Stimulated activated CD8-positive, alpha-beta memory T cell treated with anti-CD3 and anti-CD28 coated beads, Interleukin-15, amount 100 ng/mL, for 48 hours (primary cell): Measurements from ENCODE around the gene ZBTB8OS.
"Not testable (repeated sequence)": the region's sequence is repeated elsewhere in the genome, so short reads cannot be mapped to it uniquely, and the experiment has no call there.

Source experiments
- DNase-seq, 2 donors: peaks; one replicate each; pipeline ENCODE4 v3.0.0-alpha.2; 2020; ENCODE audit warnings: low read depth in 2 of 2

ZBTB8OS gene

DNA sequence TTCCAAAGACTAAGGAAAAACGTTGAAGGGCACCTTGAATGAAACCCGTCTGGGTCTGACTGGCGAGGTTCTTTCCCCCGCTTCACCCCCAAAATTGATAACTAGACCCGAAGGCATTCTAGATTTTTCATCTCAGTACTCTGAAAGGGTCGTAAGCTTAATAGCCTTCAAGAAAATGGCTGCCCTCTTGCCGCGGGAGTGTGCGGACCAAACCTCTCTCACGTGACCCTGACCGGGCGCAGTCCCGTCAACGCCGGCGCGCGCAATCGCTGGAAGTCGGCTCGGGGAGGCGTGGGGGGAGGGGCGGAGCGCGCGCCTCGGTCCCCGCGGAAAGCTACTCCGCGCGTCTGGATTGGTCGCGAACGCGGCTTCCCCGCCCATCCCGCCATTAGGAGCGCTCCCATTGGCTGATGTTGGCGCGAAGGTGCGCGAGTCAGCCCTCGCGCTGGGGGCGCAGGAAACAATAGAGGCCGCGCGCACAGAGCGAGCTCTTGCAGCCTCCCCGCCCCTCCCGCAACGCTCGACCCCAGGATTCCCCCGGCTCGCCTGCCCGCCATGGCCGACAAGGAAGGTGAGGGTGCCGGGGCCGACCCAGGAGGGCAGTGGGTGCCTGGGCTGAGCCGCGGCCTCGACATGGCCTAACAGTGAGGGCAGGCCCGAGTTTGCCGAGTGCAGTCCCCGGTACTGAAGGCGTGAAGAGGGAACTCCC, 556 bp upstream of the ZBTB8OS start, which contains the start of gene RBBP4:
Gene RBBP4, plus strand, starts transcription at position 457 of the 709 bp plus-strand sequence. Its CDS starts 99 bp downstream, at position 556.
- peak; percentile 98 to 99 for DNase-seq

DNA sequence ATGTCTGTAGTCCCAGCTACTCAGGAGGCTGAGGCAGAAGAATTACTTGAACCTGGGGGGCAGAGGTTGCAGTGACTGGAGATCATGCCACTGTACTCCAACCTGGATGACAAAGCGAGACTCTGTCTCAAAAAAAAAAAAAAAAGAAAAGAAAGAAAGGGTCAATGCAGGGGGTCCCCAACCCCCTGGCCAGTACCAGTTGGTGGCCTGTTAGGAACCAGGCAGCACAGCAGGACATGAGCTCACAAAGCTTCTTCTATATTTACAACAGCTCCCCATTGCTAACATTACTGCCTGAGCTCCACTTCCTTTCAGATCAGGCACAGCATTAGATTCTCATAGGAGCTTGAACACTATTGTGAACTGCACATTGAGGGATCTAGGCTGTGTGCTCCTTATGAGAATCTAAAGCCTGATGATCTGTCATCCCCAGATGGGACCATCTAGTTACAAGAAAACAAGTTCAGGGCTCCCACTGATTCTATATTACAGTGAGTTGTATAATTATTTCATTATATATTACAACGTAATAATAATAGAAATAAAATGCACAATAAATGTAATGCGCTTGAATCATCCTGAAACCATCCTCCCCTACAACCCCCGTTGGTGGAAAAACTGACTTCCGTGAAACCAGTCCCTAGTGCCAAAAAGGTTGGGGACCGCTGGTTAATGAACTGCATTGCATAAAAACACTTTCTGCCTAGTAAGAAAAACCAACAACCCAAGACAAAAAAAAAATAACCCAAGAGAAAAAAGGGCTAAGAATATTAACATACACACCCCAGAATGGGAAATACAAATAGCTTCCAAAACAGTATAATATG, 2.8 kb downstream of the ZBTB8OS start:
- peak in 1 of 2 donors; percentile 7 for DNase-seq

DNA sequence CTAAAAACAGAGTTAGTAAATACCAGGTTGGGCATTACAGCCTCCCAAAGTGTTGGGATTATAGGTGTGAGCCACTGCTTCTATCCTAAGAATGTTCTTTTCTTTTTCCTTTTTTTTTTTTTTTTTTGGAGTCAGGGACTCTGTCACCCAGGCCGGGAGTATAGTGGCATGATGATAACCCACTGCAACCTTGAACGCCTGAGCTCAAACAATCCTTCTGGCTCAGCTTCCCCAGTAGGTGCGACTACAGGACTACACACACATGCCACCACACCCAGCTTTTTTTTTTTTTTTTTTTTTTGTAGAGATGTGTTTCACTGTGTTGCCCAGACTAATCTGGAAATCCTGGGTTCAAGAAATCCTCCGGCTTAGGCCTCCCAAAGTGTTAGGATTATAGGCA, 5.9 kb downstream of the ZBTB8OS start:
- DNase-seq = no peak

DNA sequence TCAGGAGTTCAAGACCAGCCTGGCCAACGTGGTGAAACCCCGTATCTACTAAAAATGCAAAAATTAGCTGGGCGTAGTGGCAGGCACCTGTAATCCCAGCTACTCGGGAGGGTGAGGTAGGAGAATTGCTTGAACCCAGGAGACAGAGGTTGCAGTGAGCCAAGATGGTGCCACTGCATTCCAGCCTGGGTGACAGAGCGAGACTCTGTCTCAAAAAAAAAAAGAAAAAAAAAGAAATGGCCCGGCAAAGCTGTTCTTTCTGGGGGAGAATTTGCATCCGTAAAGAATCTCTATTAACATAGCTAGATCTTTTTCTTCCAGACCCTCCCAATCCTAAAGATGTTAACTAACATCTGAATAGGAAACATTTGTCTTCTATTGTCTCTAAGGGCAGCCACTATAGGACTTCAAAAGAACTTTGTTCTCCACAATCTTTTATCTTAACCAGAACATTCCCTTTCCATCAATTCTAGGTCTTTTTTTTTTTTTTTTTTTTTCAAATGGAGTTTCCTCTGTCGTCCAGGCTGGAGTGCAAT, 8.0 kb downstream of the ZBTB8OS start:
- not testable (repeated sequence) for DNase-seq

DNA sequence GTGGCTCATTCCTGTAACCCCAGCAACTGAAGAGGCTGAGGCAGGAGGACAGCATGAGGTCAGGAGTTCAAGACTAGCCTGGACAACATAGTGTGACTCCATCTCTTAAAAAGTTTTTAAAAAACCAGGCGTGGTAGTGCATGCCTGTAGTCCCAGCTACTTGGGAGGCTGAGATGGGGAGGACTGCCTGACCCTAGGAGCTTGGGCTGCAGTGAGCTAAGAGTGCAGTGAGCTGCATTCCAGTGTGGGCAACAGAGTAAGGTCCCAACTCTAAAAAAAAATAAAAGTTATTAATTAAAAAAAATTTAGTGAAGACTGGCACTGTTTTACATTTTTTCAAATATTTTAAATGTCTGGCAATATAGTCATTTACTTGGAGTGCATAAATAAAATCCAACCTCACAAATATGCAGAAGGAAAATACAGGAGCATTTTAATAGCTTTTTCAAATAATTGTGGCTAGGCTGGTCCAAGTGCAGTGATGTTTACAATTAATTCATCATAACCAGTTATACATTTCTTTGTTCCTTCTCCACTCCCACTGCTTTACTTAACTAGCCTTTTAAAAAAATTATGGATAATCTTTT, 10.8 kb downstream of the ZBTB8OS start:
- DNase-seq = no peak

DNA sequence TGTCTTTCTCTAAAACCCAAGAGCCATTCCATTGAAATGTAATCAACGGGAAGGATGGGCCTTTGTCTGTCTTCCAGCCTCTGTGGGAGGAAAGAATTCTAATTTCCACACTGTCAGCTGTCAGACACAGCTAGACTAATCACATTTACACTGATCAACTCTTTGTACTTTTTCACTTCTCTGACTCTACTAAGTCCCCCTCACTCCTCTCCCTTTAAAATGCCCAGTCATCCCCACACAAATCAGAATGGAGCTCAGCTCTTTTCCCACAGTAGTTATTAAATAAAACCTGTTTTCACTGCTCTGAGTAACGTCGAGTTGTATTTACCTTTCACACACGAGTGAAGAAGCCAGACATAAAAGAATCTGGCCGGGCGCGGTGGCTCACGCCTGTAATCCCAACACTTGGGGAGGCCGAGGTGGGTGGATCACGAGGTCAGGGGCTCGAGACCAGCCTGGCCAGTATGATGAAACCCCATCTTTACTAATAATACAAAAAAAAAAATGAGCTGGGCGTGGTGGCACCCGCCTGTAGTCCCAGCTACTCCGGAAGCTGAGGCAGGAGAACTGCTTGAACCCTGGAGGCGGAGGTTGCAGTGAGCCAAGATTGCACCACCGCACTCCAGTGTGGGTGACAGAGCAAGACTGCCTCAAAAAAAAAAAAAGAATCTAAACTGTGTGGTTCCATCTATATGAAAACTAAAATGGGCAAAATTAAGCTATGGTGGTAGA, 13.3 kb downstream of the ZBTB8OS start:
- DNase-seq = no peak

DNA sequence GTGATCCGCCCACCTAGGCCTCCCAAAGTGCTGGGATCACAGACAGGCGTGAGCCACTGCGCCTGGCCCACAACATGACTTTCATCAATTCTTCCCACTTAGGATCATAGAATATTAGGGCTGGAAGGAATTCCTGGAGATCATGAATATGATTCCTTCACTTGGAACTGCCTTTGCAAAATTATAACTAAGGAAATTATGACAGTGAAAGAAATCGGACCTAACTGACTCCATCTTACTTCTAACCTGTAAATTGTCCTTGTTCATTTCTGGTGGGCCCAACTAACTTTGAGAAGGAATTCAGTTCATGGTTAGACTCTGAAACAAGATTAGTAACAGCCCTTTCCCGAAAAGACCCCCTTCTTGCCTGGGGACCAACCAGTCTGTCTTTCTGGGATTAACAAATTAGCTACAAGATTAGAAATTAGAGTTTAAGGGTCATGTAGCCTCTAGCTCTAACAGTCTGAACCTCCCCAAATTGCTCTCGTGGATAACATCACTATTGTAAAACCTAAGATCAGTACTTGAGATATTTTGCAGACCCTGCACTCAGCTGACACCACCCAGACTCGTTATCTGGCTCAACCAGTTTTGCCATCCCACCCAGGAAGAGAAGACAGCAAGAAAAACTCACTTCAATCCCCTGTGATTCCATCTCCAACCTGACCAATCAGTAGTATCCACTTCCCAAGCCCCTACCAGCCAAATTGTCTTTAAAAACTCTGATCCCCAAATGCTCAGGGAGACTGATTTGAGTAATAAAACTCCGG, 14.7 kb downstream of the ZBTB8OS start:
- no peak for DNase-seq

DNA sequence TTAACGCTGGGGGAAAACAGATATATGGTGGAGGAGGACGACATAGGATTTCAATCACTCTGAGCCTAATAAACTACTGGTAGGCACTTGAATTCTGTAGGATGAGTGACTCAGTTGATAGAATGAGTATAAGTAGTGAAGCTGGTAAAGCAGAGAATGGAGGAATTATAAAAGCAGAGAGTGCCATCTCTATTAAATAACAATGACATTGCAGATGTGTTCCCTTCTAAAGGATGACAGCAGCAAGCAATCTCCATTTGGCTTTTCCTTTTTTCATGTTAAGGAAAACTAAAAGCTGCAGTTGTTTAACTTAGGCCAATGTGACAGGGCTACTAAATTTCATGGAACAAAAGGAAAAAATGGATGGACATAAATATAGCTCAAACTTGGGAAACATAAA, 17.5 kb downstream of the ZBTB8OS start:
- no peak for DNase-seq

DNA sequence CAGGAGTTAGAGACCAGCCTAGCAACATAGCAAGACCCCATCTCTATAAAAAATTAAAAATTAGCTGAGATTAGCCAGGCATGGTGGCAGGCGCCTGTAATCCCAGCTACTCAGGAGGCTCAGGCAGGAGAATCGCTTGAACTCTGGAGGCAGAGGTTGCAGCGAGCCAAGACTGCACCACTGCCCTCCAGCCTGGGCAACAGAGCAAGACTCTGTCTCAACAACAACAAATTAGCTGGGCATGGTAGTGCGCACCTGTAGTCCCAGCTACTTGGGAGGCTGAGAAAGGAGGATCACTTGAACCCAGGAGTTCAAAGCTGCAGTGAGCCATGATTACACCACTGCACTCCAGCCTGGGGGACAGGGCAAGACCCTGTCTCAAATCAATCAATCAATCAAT, 20.2 kb downstream of the ZBTB8OS start:
- DNase-seq = not testable (repeated sequence)

DNA sequence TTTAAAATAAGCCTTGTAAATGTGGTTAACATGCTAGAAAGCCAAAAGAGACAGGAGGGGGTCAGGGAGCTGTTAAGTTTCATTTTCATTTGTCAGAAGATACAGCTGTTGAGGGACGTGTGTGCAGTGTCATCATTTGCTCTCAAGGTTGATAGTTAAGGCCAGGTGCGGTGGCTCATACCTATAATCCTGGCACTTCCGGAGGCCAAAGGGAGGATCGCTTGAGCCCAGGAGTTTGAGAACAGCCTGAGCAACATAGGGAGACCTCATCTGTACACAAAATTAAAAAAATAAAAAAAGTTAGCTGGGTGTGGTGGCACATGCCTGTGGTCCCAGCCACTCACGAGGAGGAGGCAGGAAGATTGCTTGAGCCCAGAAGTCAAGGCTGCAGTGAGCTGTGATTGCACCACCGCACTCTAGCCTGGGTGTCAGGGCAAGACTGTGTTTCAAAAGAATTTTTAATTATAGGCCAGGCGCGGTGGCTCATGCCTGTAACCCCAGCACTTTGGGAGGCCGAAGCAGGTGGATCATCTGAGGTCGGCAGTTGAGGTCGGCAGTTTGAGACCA, 22.7 kb downstream of the ZBTB8OS start:
- DNase-seq = no peak

DNA sequence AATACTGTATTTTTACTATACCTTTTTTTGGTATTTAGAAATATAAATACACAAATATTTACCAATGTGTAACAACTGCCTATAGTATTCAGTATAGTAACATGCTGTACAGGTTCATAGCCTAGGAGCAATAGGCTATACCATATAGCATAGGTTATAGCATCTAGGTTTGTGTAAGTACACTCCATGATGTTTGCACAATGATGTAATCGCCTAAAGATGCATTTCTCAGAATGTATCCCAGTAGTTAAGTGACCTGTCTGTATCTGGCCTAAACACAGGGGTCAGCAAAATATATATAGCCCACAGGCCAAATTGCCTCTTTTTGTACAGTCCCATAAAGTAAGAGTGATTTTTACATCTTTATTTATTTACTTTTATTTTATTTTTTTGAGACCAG, 24.2 kb downstream of the ZBTB8OS start:
- DNase-seq = no peak

DNA sequence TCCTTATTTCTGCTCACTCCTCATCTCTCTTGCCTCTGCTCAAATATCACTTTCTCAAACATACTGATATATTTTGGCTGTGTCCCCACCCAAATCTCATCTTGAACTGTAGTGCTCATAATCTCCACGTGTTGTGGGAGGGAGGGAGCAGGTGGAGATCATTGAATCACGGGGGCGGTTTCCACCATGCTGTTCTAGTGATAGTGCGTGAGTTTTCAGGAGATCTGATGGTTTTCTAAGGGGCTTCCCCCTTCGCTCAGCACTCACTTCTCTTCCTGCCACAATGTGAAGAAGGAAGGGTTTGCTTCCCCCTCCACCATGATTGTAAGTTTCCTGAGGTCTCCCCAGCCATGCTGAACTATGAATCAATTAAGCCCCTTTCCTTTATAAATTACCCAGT, 26.6 kb downstream of the ZBTB8OS start:
- DNase-seq = peak; percentile 24 to 44

DNA sequence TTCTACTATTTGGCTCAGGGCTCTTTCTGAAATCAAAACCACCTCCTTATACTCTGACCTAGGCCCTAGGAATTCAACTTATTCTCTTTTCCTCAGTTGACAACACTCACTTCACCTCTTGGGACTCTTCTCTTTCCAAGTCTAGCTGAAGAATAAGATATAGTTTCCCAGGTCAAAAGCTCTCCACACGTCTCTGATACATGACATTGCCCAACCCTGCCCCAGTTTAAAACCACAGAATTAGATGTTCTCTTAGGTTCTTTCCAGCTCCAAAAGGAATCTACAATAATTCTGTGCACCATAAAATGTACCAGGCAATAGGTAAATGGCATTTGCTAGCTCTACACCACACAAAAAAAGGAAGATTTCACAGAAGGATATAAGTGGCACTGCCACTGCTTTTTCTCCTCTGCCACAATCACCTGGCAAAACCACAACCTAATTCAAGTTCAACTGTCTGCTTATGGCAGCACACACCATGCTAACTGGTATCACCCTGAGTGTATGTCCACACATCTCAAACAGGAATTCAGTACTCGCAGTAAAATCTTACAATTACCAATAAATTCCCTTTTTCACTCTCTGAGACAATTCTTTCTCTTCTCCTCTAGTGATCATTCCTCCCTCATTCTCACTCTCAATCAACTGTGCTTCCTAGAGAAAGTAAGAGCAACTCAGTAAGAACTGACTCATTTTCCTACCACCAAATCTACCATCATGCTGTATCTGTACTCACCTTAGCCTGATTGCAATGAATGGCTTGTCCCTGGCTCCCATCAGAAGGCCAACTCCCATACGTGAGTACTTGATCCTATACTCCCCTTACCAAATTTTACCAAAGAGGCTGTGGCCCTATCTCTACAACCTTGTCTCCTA, 27.3 kb downstream of the ZBTB8OS start:
- DNase-seq = no peak

DNA sequence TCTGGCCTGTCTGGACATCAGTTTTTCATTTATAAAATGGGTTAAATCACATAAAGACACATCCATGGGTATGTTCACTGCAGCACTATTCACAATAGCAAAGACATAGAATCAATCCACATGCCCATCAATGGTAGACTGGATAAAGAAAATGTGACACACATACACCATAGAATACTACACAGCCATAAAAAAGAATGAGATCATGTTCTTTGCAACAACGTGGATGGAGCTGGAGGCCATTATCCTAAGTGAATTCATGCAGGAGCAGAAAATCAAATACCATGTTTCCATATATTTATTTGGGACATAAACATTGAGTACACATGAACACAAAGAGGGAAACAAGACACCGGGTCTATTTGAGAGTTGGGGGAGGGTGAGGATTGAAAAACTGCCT, 28.1 kb downstream of the ZBTB8OS start:
- no peak for DNase-seq

DNA sequence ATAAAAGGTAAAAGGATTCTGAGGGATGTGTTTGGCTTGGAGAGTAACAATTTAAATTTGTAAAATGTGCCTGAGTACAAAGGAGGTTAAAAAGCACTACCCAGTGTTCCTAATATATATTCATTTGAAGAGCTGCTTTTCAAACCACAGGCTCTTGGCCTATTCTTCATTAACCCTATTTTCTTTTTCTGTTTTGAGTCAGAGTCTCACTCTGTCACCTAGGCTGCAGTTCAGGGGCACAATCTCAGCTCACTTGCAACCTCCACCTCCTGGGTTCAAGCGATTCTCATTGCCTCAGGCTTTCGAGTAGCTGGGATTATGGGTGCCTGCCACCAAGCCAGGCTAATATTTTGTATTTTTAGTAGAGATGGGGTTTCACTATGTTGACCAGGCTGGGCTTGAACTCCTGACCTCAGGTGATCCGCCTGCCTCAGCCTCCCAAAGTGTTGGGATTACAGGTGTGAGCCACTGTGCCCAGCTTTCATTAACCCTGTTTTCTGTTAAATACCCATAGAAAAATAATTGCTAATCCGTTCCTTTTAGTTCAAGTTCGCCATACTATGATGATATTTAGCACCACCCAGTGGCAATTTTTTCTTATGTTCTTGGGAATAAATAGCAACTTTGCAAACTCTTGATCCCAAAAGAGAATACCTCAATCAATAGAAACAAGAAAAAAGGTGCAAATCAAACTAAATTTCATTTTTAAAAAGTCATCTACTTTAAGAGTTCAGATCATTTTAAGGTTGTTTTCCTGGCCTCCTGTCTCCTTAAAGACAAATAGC, 30.5 kb downstream of the ZBTB8OS start:
- no peak for DNase-seq

DNA sequence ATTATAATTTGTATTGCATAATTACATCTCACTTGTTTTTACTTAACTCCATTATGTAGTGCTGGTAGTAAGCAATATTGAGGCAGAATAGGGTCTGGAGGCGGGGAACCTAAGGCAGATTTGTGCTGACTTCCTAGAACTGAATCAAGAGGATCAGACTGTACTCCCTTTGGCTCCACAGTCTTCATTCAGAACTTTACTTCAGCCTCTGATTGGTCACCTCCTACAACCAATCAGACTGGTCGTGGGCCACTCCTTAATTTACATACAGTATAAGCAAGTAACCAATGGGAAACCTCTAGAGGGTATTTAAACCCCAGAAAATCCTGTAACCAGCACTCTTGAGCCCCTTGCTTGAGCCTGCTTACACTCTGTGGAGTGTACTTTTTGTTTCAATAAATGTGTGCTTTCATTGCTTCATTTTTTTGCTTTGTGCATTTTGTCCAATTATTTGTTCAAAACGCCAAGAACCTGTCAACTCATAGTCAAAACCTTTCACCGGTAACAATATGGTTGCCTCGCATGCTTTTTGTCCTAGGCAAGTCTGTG, 31.6 kb downstream of the ZBTB8OS start:
- no peak for DNase-seq

DNA sequence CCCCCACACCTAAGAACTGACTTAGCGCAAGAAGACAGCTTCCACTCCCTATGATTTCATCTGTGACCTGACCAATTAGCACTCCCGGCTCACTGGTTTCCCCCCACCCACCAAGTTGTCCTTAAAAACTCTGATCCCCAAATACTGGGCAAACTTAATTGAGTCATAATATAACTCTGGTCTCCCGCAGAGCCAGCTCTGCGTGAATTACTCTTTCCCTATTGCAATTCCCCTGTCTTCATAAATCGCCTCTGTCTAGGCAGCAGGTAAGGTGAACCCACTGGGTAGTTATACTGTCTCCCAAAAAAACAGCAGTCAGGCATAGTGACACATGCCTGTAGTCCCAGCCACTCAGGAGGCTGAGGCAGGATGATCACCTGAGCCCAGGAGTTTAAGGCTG, 36.9 kb downstream of the ZBTB8OS start:
- no peak for DNase-seq

DNA sequence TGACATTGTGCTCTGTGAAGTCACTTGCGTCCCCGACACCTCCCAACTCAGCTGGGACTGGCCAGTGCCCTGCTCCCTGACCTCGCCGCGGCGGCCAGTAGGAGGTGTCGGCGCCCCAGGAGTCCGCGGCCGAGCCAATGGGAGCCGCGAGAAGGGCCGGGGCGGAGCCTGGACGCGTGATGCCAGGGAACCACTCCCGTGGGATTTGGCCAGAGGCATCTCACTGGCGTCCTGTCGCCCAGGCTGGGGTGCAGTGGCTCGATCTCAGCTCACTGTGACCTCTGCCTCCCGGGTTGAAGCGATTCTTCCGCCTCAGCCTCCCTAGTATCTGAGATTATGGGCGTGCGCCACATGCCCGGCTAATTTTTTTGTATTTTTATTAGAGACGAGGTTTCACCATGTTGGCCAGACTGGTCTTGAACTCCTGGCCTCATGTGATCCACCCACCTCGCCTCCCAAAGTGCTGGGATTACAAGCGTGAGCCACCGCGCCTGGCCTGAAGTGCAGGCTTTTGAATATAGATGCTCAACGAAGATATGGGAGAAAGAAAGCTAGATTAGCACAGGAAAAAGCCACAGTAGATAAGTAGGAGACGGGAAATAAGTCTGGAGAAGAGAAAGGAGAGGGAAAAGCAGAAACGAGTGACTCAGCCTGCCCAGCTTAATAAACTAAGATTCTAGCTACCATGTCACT, 38.0 kb downstream of the ZBTB8OS start:
- DNase-seq = peak; percentile 34 to 58
